HFFc6 (cell line): ENCODE data around the gene SEMA6A. TPM values are rescaled to one million over a fixed set of nuclear protein-coding genes. Genes with fewer than 3 reads are reported as not detected.

ENCODE experiments used
- DNase-seq: peaks from one replicate; pipeline ENCODE4 v3.0.0-alpha.2; 2018
- H3K27ac Mint-ChIP-seq: 2 replicates; pipeline ENCODE4 v1.8.0; 2020; ENCODE audit warnings: mild to moderate bottlenecking, mixed read lengths
- H3K27me3 Mint-ChIP-seq: 2 replicates; pipeline ENCODE4 v1.8.0; 2021; ENCODE audit warnings: mild to moderate bottlenecking, moderate library complexity, mixed read lengths; ENCODE audit not compliant: insufficient read depth
- H3K36me3 Mint-ChIP-seq: 2 replicates; pipeline ENCODE4 v1.8.0; 2021; ENCODE audit warnings: low read depth, mixed read lengths
- H3K4me1 Mint-ChIP-seq: 2 replicates; pipeline ENCODE4 v1.8.0; 2020; ENCODE audit warnings: low read depth, mixed read lengths
- H3K4me3 Mint-ChIP-seq: 2 replicates; pipeline ENCODE4 v1.8.0; 2020; ENCODE audit warnings: mild to moderate bottlenecking, moderate library complexity, mixed read lengths
- H3K9me3 Mint-ChIP-seq: 2 replicates; pipeline ENCODE4 v1.8.0; 2020; ENCODE audit warnings: mild to moderate bottlenecking, mixed read lengths
- CTCF ChIP-seq: fragments of 200-600 bp; sonication (generic); IDR thresholded peaks from 2 replicates; pipeline ENCODE4 v1.5.0; 2021; ENCODE audit warnings: antibody characterized with exemption, mild to moderate bottlenecking
- total RNA-seq, 6 experiments: library from RNA; stranded (reverse); fragmentation: NEBNext Ultra II Directional; extraction: Animal tissue kit (Norgen Biotek cat#: 25700); gene quantifications; 2 replicates in 1 of 6; 3 replicates in 5 of 6; pipeline ENCODE4 v1.2.3, GENCODE V29; 2021

Gene SEMA6A
- total RNA-seq, 6 experiments from 2014 or later, result 0.20 to 0.76 (median 0.44) TPM

- no peaks in the 10 kb centered on the region; the same call in 1 of the 2 replicates for H3K27me3 Mint-ChIP-seq
- 0 out of 2 replicates have a peak, but pooled peaks have one; percentile 15 for TF ChIP-seq CTCF
- H3K27ac Mint-ChIP-seq, result no peak overlapping the region
- no peaks in the 10 kb centered on the region for H3K36me3 Mint-ChIP-seq
- no peaks in the 10 kb centered on the region for H3K9me3 Mint-ChIP-seq
- DNase-seq, result no peak
- no peak overlapping the region for H3K4me3 Mint-ChIP-seq
- H3K4me1 Mint-ChIP-seq, result no peaks in the 10 kb centered on the region
Measured at GRCh38 chr5:116497631-116498030, 77.0 kb downstream of the SEMA6A start.

- no peak overlapping the region for H3K4me3 Mint-ChIP-seq
- no peak for TF ChIP-seq CTCF
- H3K36me3 Mint-ChIP-seq, result no peaks in the 10 kb centered on the region
- no peak overlapping the region for H3K27ac Mint-ChIP-seq
- no peaks in the 10 kb centered on the region; the same call in none of the 2 replicates for H3K27me3 Mint-ChIP-seq
- DNase-seq, result no peak
- H3K9me3 Mint-ChIP-seq, result no peaks in the 10 kb centered on the region
- H3K4me1 Mint-ChIP-seq, result peaks cover 10% of the 10 kb centered on the region
Measured at GRCh38 chr5:116495786-116496357, 78.8 kb downstream of the SEMA6A start.

GRCh38 chr5:116494784-116495450 is 79.7 kb downstream of the SEMA6A start:
- no peak for DNase-seq
- Mint-ChIP-seq H3K27me3 (peaks cover 3% of the 10 kb centered on the region), H3K4me3 (no peak overlapping the region), H3K36me3 (no peaks in the 10 kb centered on the region), H3K4me1 (peaks cover 10% of the 10 kb centered on the region), H3K27ac (no peak overlapping the region), H3K9me3 (no peaks in the 10 kb centered on the region)
- no peak for TF ChIP-seq CTCF

GRCh38 chr5:116492776-116493175 is 81.8 kb downstream of the SEMA6A start:
- no peak for DNase-seq
- Mint-ChIP-seq H3K27me3 (peaks cover 6% of the 10 kb centered on the region), H3K9me3 (no peaks in the 10 kb centered on the region), H3K27ac (no peak overlapping the region), H3K4me1 (peaks cover 10% of the 10 kb centered on the region), H3K4me3 (no peak overlapping the region), H3K36me3 (no peaks in the 10 kb centered on the region)
- no peak for TF ChIP-seq CTCF

GRCh38 chr5:116492016-116492623 is 82.5 kb downstream of the SEMA6A start:
- peak; percentile 76 for DNase-seq
- H3K4me3 Mint-ChIP-seq, result no peak overlapping the region
- H3K9me3 Mint-ChIP-seq, result no peaks in the 10 kb centered on the region
- TF ChIP-seq CTCF, result no peak
- H3K27ac Mint-ChIP-seq, result no peak overlapping the region
- H3K36me3 Mint-ChIP-seq, result no peaks in the 10 kb centered on the region
- peaks cover 10% of the 10 kb centered on the region for H3K27me3 Mint-ChIP-seq
- H3K4me1 Mint-ChIP-seq, result peaks cover 10% of the 10 kb centered on the region
